Endothelial cell of umbilical vein (primary cell): ENCODE measurements around the gene PAIP2. TPM values are rescaled to one million over a fixed set of nuclear protein-coding genes. Genes with fewer than 3 reads are reported as not detected.

Experiments used
- BruUV-seq: library from RNA; stranded (reverse); fragments of 400-500 nt; replicated peaks from 2 replicates; lab custom pipeline; 2021; lab: Mats Ljungman, UMichigan
- CTCF ChIA-PET: fragments of 300-600, 350-600 bp; sonication (Branson Sonifier 250); formaldehyde crosslinking; loops from one replicate; lab custom pipeline; 2021; ENCODE audit warnings: antibody characterized with exemption, inconsistent platforms; lab: Charles Lee
- POLR2A ChIA-PET: fragments of 300-600, 350-600 bp; sonication (Branson Sonifier 250); formaldehyde crosslinking; loops from one replicate; lab custom pipeline; 2021; ENCODE audit warnings: antibody characterized with exemption, inconsistent platforms; lab: Charles Lee
- DNase-seq: peaks from one replicate; pipeline ENCODE4 v3.0.0-alpha.2; 2011; ENCODE audit warnings: low read depth, low spot score
- FAIRE-seq: peaks from 2 replicates; lab custom pipeline; 2011; peaks lifted over from hg19 to GRCh38; lab: Jason Lieb, UNC
- H2AFZ ChIP-seq: 2 replicates; pipeline ENCODE4 v1.6.0; 2012; ENCODE audit warnings: low read depth, low read length, control low read depth, inconsistent platforms
- H3K27ac ChIP-seq: 2 replicates; pipeline ENCODE4 v1.5.1; 2011; ENCODE audit warnings: low read depth, mild to moderate bottlenecking, control low read depth, low read length, moderate library complexity; ENCODE audit not compliant: insufficient read depth
- H3K27me3 ChIP-seq, 2 experiments: 2 replicates each; pipeline versions ENCODE4 v1.6.0 to v1.6.1; 2011; ENCODE audit warnings: low read length in 2 of 2, mixed read lengths in 1 of 2; ENCODE audit not compliant: control insufficient read depth in 2 of 2, insufficient read depth in 2 of 2
- H3K36me3 ChIP-seq, 2 experiments: 2 replicates in 1 of 2; 3 replicates in 1 of 2; pipeline ENCODE4 v1.5.1; 2011; ENCODE audit warnings: low read length in 2 of 2, mild to moderate bottlenecking in 1 of 2, moderate library complexity in 1 of 2; ENCODE audit not compliant: control insufficient read depth in 2 of 2, insufficient read depth in 2 of 2; ENCODE audit errors: extremely low read depth in 1 of 2
- H3K4me1 ChIP-seq: 3 replicates; pipeline ENCODE4 v1.5.1; 2011; ENCODE audit warnings: mild to moderate bottlenecking, low read length; ENCODE audit not compliant: control insufficient read depth, insufficient read depth; ENCODE audit errors: extremely low read depth
- H3K4me2 ChIP-seq: 2 replicates; pipeline ENCODE4 v1.6.1; 2011; ENCODE audit warnings: low read length, control low read depth, mixed read lengths; ENCODE audit not compliant: insufficient read depth
- H3K4me3 ChIP-seq, 3 experiments: fragments of 200-600 bp in 1 of 3; sonication (generic), shearing (Covaris generic) in 1 of 3; replicated peaks in 1 of 3; 2 replicates each; pipeline ENCODE4 v1.5.1; 2011 to 2016; ENCODE audit warnings: control low read depth in 3 of 3, low read length in 3 of 3, mild to moderate bottlenecking in 2 of 3, inconsistent platforms in 1 of 3, low read depth in 1 of 3, moderate library complexity in 1 of 3; ENCODE audit not compliant: insufficient read depth in 1 of 3
- H3K79me2 ChIP-seq: 2 replicates; pipeline ENCODE4 v1.6.0; 2012; ENCODE audit warnings: low read length, inconsistent platforms; ENCODE audit not compliant: control insufficient read depth, insufficient read depth
- H3K9ac ChIP-seq: replicated peaks from 2 replicates; pipeline ENCODE3; 2011; ENCODE audit warnings: low read length, control low read depth; ENCODE audit not compliant: insufficient read depth; ENCODE audit errors: extremely low read depth
- H3K9me1 ChIP-seq: replicated peaks from 3 replicates; pipeline ENCODE4 v1.6.0; 2011; ENCODE audit warnings: mild to moderate bottlenecking, low read length; ENCODE audit not compliant: control insufficient read depth, insufficient read depth; ENCODE audit errors: extremely low read depth
- H3K9me3 ChIP-seq: replicated peaks from 2 replicates; pipeline ENCODE4 v1.5.1; 2012; ENCODE audit warnings: low read length, inconsistent platforms; ENCODE audit not compliant: control insufficient read depth, insufficient read depth
- H4K20me1 ChIP-seq: replicated peaks from 2 replicates; pipeline ENCODE3; 2011; ENCODE audit warnings: mild to moderate bottlenecking, low read length; ENCODE audit not compliant: control insufficient read depth, insufficient read depth; ENCODE audit errors: extremely low read depth
- FOS ChIP-seq: IDR thresholded peaks from 2 replicates; pipeline ENCODE4 v1.6.1; 2011; ENCODE audit warnings: mild to moderate bottlenecking, low read length, moderate library complexity, borderline replicate concordance; ENCODE audit not compliant: insufficient read depth
- JUN ChIP-seq: IDR thresholded peaks from 2 replicates; pipeline ENCODE4 v1.6.1; 2011; ENCODE audit warnings: borderline replicate concordance, low read depth; ENCODE audit not compliant: insufficient read length, insufficient read depth
- MYC ChIP-seq: IDR thresholded peaks from one replicate; pipeline ENCODE4 v1.6.1; 2011; ENCODE audit warnings: mild to moderate bottlenecking, low read depth, low read length
- POLR2A ChIP-seq: IDR thresholded peaks from 2 replicates; pipeline ENCODE4 v1.6.1; 2012; ENCODE audit warnings: low read depth, mild to moderate bottlenecking, control low read depth, low read length
- POLR2AphosphoS5 ChIP-seq: IDR thresholded peaks from 2 replicates; pipeline ENCODE4 v1.6.1; 2012; ENCODE audit warnings: low read depth, mild to moderate bottlenecking, control low read depth, low read length, moderate library complexity; ENCODE audit not compliant: insufficient read depth
- dilution Hi-C: fragments of 300-500 bp; cut with MboI; formaldehyde crosslinking; loops from one replicate; pipeline ENCODE4 v1.15.0; 2019; ENCODE audit warnings: low sequenced_read_pairs; ENCODE audit not compliant: extremely low pct_ligation_motif_present
- intact Hi-C: fragments of 100-400 bp; cut with micrococcal nuclease; formaldehyde crosslinking; loops from one replicate; pipeline ENCODE4 v1.10.0; 2022
- polyA plus RNA-seq, 4 experiments: library from polyadenylated mRNA; depleted of rRNA in 3 of 4; stranded (reverse) in 3 of 4; unstranded in 1 of 4; fragments of >200 nt; gene quantifications; 2 replicates each; pipeline versions ENCODE4 v1.2.1 to v1.2.3, GENCODE V29; 2011 to 2012; ENCODE audit warnings: missing spikeins in 1 of 4
- total RNA-seq: library from RNA; stranded (reverse); gene quantifications from 2 replicates; pipeline ENCODE4 v1.2.3, GENCODE V29; 2021

Gene PAIP2
- total and polyA plus RNA-seq, 2 donors (not counting 3 experiments of a cell fraction or from before 2014, with no cell fraction given) = 52.1 to 80.4 TPM

DNA sequence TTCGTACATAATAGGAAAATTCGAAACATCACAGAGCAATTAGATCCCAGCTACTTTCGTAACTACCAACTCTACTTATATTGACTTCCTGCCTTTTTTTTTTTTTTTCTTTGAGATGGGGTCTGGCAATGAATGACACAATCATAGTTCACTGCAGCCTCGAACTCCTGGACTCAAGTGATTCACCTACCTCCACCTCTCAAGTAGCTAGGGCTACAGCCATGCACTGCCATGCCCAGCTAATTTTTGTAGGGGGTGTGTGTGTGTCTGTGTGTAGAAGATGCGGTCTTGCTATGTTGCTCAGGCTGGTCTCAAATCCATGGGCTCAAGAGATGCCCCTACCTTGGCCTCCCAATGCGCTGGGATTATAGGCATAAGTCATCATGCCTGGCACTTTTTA lies 5.8 kb upstream of the PAIP2 start:
- Histone ChIP-seq H3K9me1 (no peaks in the 10 kb centered on the region), H3K4me2 (no peak overlapping the region), H3K9me3 (no peaks in the 10 kb centered on the region), H3K4me1 (peaks cover under 1% of the 10 kb centered on the region), H3K36me3 (peaks cover 3 to 5% of the 10 kb centered on the region in 2 experiments), H3K4me3 (no peak overlapping the region), H2AFZ (no peak overlapping the region), H3K27ac (no peak overlapping the region), H4K20me1 (no peaks in the 10 kb centered on the region), H3K27me3 (no peaks in the 10 kb centered on the region), H3K79me2 (no peaks in the 10 kb centered on the region), H3K9ac (no peak overlapping the region)
- DNase-seq (no peak), FAIRE-seq (no peak)
- CTCF ChIA-PET = no interaction called here
- BruUV-seq = no TSS peak
- intact Hi-C loops = no loop called here
- POLR2A ChIA-PET = no interaction called here
- dilution Hi-C loops = no loop called here
- TF ChIP-seq POLR2A (peak; percentile 16), JUN (no peak), POLR2AphosphoS5 (peak; percentile 14)

- H3K9me3 ChIP-seq = no peaks in the 10 kb centered on the region
- dilution Hi-C loops = no loop called here
- DNase-seq = no peak
- no peak for TF ChIP-seq POLR2A
- no peak for TF ChIP-seq MYC
- TF ChIP-seq JUN = no peak
- TF ChIP-seq FOS = no peak
- no peak overlapping the region for H2AFZ ChIP-seq
- intact Hi-C loops = no loop called here
- no TSS peak for BruUV-seq
- ChIA-PET POLR2A (interaction anchor here (1.2 to 2.6 kb wide), 2 partner anchors 10 to 46 kb away, joined by 3 to 17 read pairs; partner anchors contain the start of gene MATR3), CTCF (interaction anchor here (0.9 kb wide), 1 partner anchor 8 kb away, joined by 3 read pairs; no protein-coding TSS in a partner anchor)
- H3K27ac ChIP-seq = no peak overlapping the region
- H3K9me1 ChIP-seq = no peaks in the 10 kb centered on the region
- H3K4me1 ChIP-seq = peaks cover 7% of the 10 kb centered on the region
- no peaks in the 10 kb centered on the region for H3K27me3 ChIP-seq
- H3K79me2 ChIP-seq = peaks cover 28% of the 10 kb centered on the region
- no peak overlapping the region for H3K9ac ChIP-seq
- H3K36me3 ChIP-seq = no peaks in the 10 kb centered on the region
- H3K4me2 ChIP-seq = no peak overlapping the region
- FAIRE-seq = no peak
- no peaks in the 10 kb centered on the region for H4K20me1 ChIP-seq
- no peak overlapping the region for H3K4me3 ChIP-seq
Measured at GRCh38 chr5:139340051-139340450, 1.6 kb upstream of the PAIP2 start.
